HL-60 (cell line): ENCODE results near the gene ZNF586.

Experiments used
- DNase-seq, 2 experiments: peaks; one replicate each; pipeline ENCODE4 v3.0.0-alpha.2; 2010 to 2020; ENCODE audit warnings: low read depth in 1 of 2, low spot score in 1 of 2
- H3K27ac ChIP-seq: fragments of 250-450 bp; sonication (Bioruptor Pico); replicated peaks from 2 replicates; pipeline ENCODE4 v1.5.1; 2020; ENCODE audit warnings: mild to moderate bottlenecking, moderate library complexity
- H3K27me3 ChIP-seq: fragments of 250-450 bp; sonication (Bioruptor Pico); 2 replicates; pipeline ENCODE4 v1.5.1; 2021; ENCODE audit warnings: mild to moderate bottlenecking, moderate library complexity; ENCODE audit not compliant: insufficient read depth, poor library complexity, severe bottlenecking
- H3K4me3 ChIP-seq: replicated peaks from 2 replicates; pipeline ENCODE4 v1.5.1; 2011; ENCODE audit warnings: mild to moderate bottlenecking, control low read depth, low read length; ENCODE audit not compliant: insufficient read depth
- CTCF ChIP-seq: IDR thresholded peaks from one replicate; pipeline ENCODE4 v1.5.1; 2011; ENCODE audit warnings: low read length, control low read depth, inconsistent platforms; ENCODE audit not compliant: insufficient read depth
- GABPA ChIP-seq: IDR thresholded peaks from 2 replicates; pipeline ENCODE4 v1.6.1; 2012; ENCODE audit warnings: low read depth
- POLR2AphosphoS5 ChIP-seq: IDR thresholded peaks from 2 replicates; pipeline ENCODE4 v1.6.1; 2012; ENCODE audit warnings: low read depth
- REST ChIP-seq: IDR thresholded peaks from 2 replicates; pipeline ENCODE4 v1.6.1; 2012; ENCODE audit warnings: low read depth; ENCODE audit not compliant: insufficient replicate concordance
- SPI1 ChIP-seq: IDR thresholded peaks from 2 replicates; pipeline ENCODE4 v1.6.1; 2012; ENCODE audit warnings: low read depth, mild to moderate bottlenecking, borderline replicate concordance

The ZNF586 gene

GRCh38 chr19:57802269-57802668 lies 32.8 kb downstream of the ZNF586 start:
- no peak for DNase-seq
- Histone ChIP-seq H3K27me3 (no peaks in the 10 kb centered on the region), H3K4me3 (no peak overlapping the region), H3K27ac (no peak overlapping the region)
- no peak for TF ChIP-seq POLR2AphosphoS5
- TF ChIP-seq SPI1, result no peak
- TF ChIP-seq GABPA, result no peak
- no peak for TF ChIP-seq REST

GRCh38 chr19:57803265-57803593 lies 33.8 kb downstream of the ZNF586 start:
- no peak overlapping the region for H3K4me3 ChIP-seq
- TF ChIP-seq CTCF, result no peak
- TF ChIP-seq POLR2AphosphoS5, result no peak
- no peak for TF ChIP-seq REST
- TF ChIP-seq SPI1, result no peak
- no peak for TF ChIP-seq GABPA
- no peaks in the 10 kb centered on the region for H3K27me3 ChIP-seq
- no peak overlapping the region for H3K27ac ChIP-seq
- no peak for DNase-seq

- H3K4me3 ChIP-seq, result no peak overlapping the region
- TF ChIP-seq GABPA (no peak), SPI1 (no peak), POLR2AphosphoS5 (no peak), CTCF (no peak), REST (no peak)
- no peak for DNase-seq
Measured at GRCh38 chr19:57803594-57804325, 34.3 kb downstream of the ZNF586 start.

More at GRCh38 chr19:57803594-57804325, 34.3 kb downstream of the ZNF586 start:
- Histone ChIP-seq H3K27ac (no peak overlapping the region), H3K27me3 (no peaks in the 10 kb centered on the region)
